Stomach (tissue), 4 donors: ENCODE data around the gene UTS2B.

ENCODE experiments used
- CTCF ChIP-seq, 7 experiments: fragments of 450-650 bp in 4 of 7; fragments of 200-600 bp in 3 of 7; sonication (generic) in 3 of 7; IDR thresholded peaks; one replicate each; pipeline ENCODE4 v1.5.1; 2016 to 2019; ENCODE audit warnings: antibody characterized with exemption in 7 of 7, control low read depth in 2 of 7, mild to moderate bottlenecking in 1 of 7
- POLR2A ChIP-seq, 4 donors: fragments of 450-650 bp; IDR thresholded peaks; one replicate each; pipeline ENCODE4 v1.6.1; 2016; ENCODE audit warnings: antibody characterized with exemption in 4 of 4, control low read depth in 2 of 4, mild to moderate bottlenecking in 1 of 4, moderate library complexity in 1 of 4
- POLR2AphosphoS5 ChIP-seq, 3 donors: sonication (generic); formaldehyde crosslinking; IDR thresholded peaks; one replicate each; pipeline ENCODE4 v1.6.1; 2016; ENCODE audit warnings: antibody characterized with exemption in 3 of 3

GRCh38 chr3:191253089-191253799, 77.1 kb downstream of the UTS2B start:
- TF ChIP-seq POLR2A (IDR thresholded peaks at IDR 0.05), result no peak
- no peak for TF ChIP-seq CTCF (IDR thresholded peaks at IDR 0.05)
- no peak for TF ChIP-seq POLR2AphosphoS5 (IDR thresholded peaks at IDR 0.05)
